ENCODE results near the gene COG2.

Gene COG2

DNA sequence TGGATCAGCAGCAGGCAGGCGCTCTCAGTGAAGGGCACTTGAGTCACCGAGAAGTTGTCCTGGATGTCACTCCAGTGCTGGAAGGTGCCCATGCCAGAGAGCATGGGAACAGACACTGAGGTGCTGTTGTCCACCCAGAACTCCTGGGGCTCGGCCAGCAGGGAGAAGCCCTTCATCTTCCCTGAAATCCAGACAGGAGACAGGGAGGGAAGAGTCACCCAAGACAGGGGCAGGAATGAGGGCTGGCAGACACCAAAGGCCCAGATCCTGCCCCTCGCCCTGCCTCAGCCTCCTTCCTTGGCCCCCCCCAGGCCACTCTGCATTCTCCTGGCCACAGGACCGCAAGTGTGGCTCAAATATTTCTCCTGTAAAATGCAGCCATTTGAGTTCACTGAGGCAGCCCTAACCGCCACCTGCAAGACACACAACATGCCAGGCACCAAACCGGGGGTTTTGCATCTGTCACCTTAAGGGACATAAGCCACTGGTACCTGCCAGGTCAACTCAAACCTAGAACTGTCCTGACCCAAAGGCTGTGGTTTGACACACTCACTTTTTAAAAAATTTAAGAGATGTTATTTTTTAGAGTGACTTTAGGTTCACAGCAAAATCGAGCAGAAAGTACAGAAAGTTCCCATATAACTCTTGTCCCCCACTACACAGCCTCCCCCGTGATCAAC is 63.9 kb downstream of the COG2 start:
- H3K9me3 ChIP-seq (ENCODE audit: control insufficient read depth, low read length): no peaks in the 10 kb centered on the region
- TF ChIP-seq CTCF (IDR thresholded peaks at IDR 0.05): no peak

DNA sequence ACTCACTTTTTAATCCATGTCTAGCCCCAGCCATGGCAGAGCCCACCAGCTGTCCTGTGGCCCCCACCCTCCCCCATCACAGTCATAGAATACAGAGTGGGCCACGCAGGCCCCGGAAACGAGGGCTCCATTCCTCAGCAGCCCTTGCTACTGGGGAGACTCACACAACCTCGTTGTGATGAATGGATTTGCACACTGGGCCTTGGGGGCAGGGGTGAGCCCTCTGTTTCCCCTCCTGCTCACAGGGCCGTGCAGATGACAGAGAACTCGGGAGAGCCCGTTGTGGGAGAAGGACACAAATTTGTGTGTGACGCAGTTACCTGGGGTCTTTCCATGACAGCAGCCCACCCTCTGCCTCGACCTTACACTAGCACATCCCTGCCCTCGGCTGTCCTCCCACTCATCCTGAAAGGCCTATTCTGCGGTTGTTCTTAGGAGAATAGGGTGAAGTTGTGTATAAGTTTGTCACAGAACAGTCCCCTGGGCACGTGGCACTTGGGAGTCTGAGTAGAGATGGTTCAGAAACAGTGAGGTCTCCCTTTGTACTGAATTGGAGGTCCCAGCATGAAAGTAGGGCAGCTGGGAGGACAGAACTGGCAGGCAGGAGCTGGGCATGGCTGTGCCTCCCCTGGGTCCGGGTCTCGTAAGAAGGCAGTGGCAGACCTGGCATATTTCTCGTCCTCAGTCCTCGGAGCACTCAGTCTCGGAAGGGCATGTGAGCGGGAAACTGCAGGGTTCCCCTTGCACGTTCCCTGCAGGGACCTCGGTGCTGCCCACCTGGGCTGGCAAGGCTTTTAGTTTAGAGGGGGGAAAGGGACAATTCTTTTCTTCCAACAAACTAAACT is 64.8 kb downstream of the COG2 start:
- Histone ChIP-seq H3K27me3 (ENCODE audit: control insufficient read depth, insufficient read depth, low read length) (no peaks in the 10 kb centered on the region), H3K36me3 (ENCODE audit: control insufficient read depth, insufficient read depth, low read length) (no peaks in the 10 kb centered on the region), H3K4me1 (no peaks in the 10 kb centered on the region), H3K27ac (no peak overlapping the region), H3K4me3 (ENCODE audit: low read depth, low read length) (no peak overlapping the region), H2AFZ (no peak overlapping the region), H3K4me2 (ENCODE audit: low read length) (no peak overlapping the region), H3K9me3 (ENCODE audit: control insufficient read depth, low read length) (no peaks in the 10 kb centered on the region), H3K9ac (no peak overlapping the region), H3K79me2 (no peaks in the 10 kb centered on the region)
- no peak for TF ChIP-seq CTCF (IDR thresholded peaks at IDR 0.05)

More for the DNA sequence above, 63.9 kb downstream of the COG2 start:
- Histone ChIP-seq H3K27me3 (ENCODE audit: control insufficient read depth, insufficient read depth, low read length) (no peaks in the 10 kb centered on the region), H3K79me2 (no peaks in the 10 kb centered on the region), H3K4me2 (ENCODE audit: low read length) (no peak overlapping the region), H3K36me3 (ENCODE audit: control insufficient read depth, insufficient read depth, low read length) (no peaks in the 10 kb centered on the region), H3K4me3 (ENCODE audit: low read depth, low read length) (no peak overlapping the region), H3K9ac (no peak overlapping the region), H2AFZ (no peak overlapping the region), H3K27ac (no peak overlapping the region), H3K4me1 (no peaks in the 10 kb centered on the region)

GRCh38 chr1:230707732-230708630 is 65.7 kb downstream of the COG2 start:
- no peaks in the 10 kb centered on the region for H3K4me1 ChIP-seq
- H2AFZ ChIP-seq: no peak overlapping the region
- no peaks in the 10 kb centered on the region for H3K36me3 ChIP-seq (ENCODE audit: control insufficient read depth, insufficient read depth, low read length)
- no peak overlapping the region for H3K4me2 ChIP-seq (ENCODE audit: low read length)
- no peaks in the 10 kb centered on the region for H3K79me2 ChIP-seq
- no peaks in the 10 kb centered on the region for H3K9me3 ChIP-seq (ENCODE audit: control insufficient read depth, low read length)
- H3K9ac ChIP-seq: no peak overlapping the region
- no peak overlapping the region for H3K27ac ChIP-seq
- H3K27me3 ChIP-seq (ENCODE audit: control insufficient read depth, insufficient read depth, low read length): no peaks in the 10 kb centered on the region
- H3K4me3 ChIP-seq (ENCODE audit: low read depth, low read length): no peak overlapping the region
- TF ChIP-seq CTCF (IDR thresholded peaks at IDR 0.05): no peak

GRCh38 chr1:230708631-230709580 is 66.6 kb downstream of the COG2 start:
- no peak for TF ChIP-seq CTCF (IDR thresholded peaks at IDR 0.05)
- Histone ChIP-seq H3K4me2 (ENCODE audit: low read length) (no peak overlapping the region), H3K27me3 (ENCODE audit: control insufficient read depth, insufficient read depth, low read length) (no peaks in the 10 kb centered on the region), H2AFZ (no peak overlapping the region), H3K79me2 (no peaks in the 10 kb centered on the region), H3K36me3 (ENCODE audit: control insufficient read depth, insufficient read depth, low read length) (no peaks in the 10 kb centered on the region), H3K4me1 (no peaks in the 10 kb centered on the region), H3K9ac (no peak overlapping the region), H3K9me3 (ENCODE audit: control insufficient read depth, low read length) (no peaks in the 10 kb centered on the region), H3K27ac (no peak overlapping the region), H3K4me3 (ENCODE audit: low read depth, low read length) (no peak overlapping the region)

Measured in parathyroid adenoma (tissue), 2 donors.